Smooth muscle cell of bladder (primary cell): Measurements from ENCODE around the gene CLEC18B. TPM values are rescaled to one million over a fixed set of nuclear protein-coding genes. Genes with fewer than 3 reads are reported as not detected.

Experiments
- total RNA-seq: library from RNA; depleted of rRNA; stranded (reverse); fragments of >200 nt; gene quantifications from 2 replicates; pipeline ENCODE4 v1.2.3, GENCODE V29; 2014

Gene CLEC18B
- total RNA-seq = 0.14 and 0.55 TPM in 2 replicates

GRCh38 chr16:74420612-74421481, at the start of gene CLEC18B:
Gene CLEC18B (minus strand): TSS chr16:74421478. CDS start chr16:74421270, 208 bp downstream.

Other genes with a start within 250 kb of the CLEC18B start
- 74.7 and 87.0 TPM in 2 replicates for gene PSMD7, start 124.7 kb downstream of the CLEC18B start, total RNA-seq
- 0.43 TPM in 1 of 2 replicates, not detected in the other for gene NPIPB15, start 45.2 kb downstream of the CLEC18B start, total RNA-seq
- gene GLG1, start 185.6 kb upstream of the CLEC18B start, total RNA-seq = 136 and 177 TPM in 2 replicates
- gene RFWD3, start 245.4 kb upstream of the CLEC18B start, total RNA-seq = 7.4 and 9.1 TPM in 2 replicates